B cell (primary cell): Measurements from ENCODE around the gene L3MBTL1. TPM values are rescaled to one million over a fixed set of nuclear protein-coding genes. Genes with fewer than 3 reads are reported as not detected.

Experiments used
- ATAC-seq: fragments of 200-7000 bp; cut with Tn5 transposase; one replicate; pipeline ENCODE4 v1.10.0; 2021; ENCODE audit warnings: low read depth, mild to moderate bottlenecking, moderate number of reproducible peaks, moderate library complexity
- CTCF ChIA-PET: fragments of 350-600 bp; sonication (Branson Sonifier 250); formaldehyde crosslinking; loops from one replicate; lab custom pipeline; 2021; ENCODE audit warnings: antibody characterized with exemption, inconsistent platforms; lab: Charles Lee
- POLR2A ChIA-PET: fragments of 350-600 bp; sonication (Branson Sonifier 250); formaldehyde crosslinking; loops from one replicate; lab custom pipeline; 2021; ENCODE audit warnings: antibody characterized with exemption; lab: Charles Lee
- DNase-seq: peaks from one replicate; pipeline ENCODE4 v3.0.0; 2013
- H2AFZ ChIP-seq: 2 replicates; pipeline ENCODE4 v1.6.1; 2012; ENCODE audit warnings: mild to moderate bottlenecking, low read depth, low read length; ENCODE audit not compliant: insufficient read depth, poor library complexity, severe bottlenecking
- H3K27ac ChIP-seq, 2 donors: 1 replicate in 1 of 2; 2 replicates in 1 of 2; pipeline ENCODE4 v1.5.1; 2012 to 2013; ENCODE audit warnings: low read length in 2 of 2, mild to moderate bottlenecking in 2 of 2, moderate library complexity in 1 of 2
- H3K27me3 ChIP-seq, 4 experiments: fragments of 200-600 bp in 1 of 4; sonication (generic) in 1 of 4; replicated peaks in 1 of 4; 1 replicate in 2 of 4; 2 replicates in 2 of 4; pipeline versions ENCODE4 v1.6.1 to v1.7.0; 2013 to 2016; ENCODE audit warnings: low read length in 3 of 4, mild to moderate bottlenecking in 2 of 4, mixed read lengths in 1 of 4, moderate library complexity in 1 of 4; ENCODE audit not compliant: insufficient read depth in 4 of 4, control insufficient read depth in 3 of 4; ENCODE audit errors: control extremely low read depth in 1 of 4
- H3K36me3 ChIP-seq, 2 experiments: replicated peaks in 1 of 2; 1 replicate in 1 of 2; 2 replicates in 1 of 2; pipeline versions ENCODE4 v1.6.1 to v1.7.1; 2013; ENCODE audit warnings: low read length in 1 of 2; ENCODE audit not compliant: insufficient read depth in 2 of 2, control insufficient read depth in 1 of 2; ENCODE audit errors: control extremely low read depth in 1 of 2, extremely low read depth in 1 of 2
- H3K4me1 ChIP-seq, 2 donors: fragments of 200-600 bp in 1 of 2; sonication (generic) in 1 of 2; 1 replicate in 1 of 2; 2 replicates in 1 of 2; pipeline versions ENCODE4 v1.5.1 to v1.6.1; 2013 to 2017; ENCODE audit warnings: low read length in 2 of 2; ENCODE audit not compliant: control insufficient read depth in 2 of 2, insufficient read depth in 2 of 2
- H3K4me2 ChIP-seq: replicated peaks from 2 replicates; pipeline ENCODE3; 2012; ENCODE audit warnings: mild to moderate bottlenecking, low read depth, low read length; ENCODE audit not compliant: poor library complexity, severe bottlenecking
- H3K4me3 ChIP-seq, 5 experiments: fragments of 200-600 bp in 1 of 5; sonication (generic) in 1 of 5; 1 replicate in 3 of 5; 2 replicates in 2 of 5; pipeline versions ENCODE4 v1.5.1 to v1.7.0; 2011 to 2016; ENCODE audit warnings: low read length in 4 of 5, mild to moderate bottlenecking in 4 of 5, low read depth in 2 of 5, control low read depth in 1 of 5, moderate library complexity in 1 of 5; ENCODE audit not compliant: insufficient read depth in 1 of 5; ENCODE audit errors: control extremely low read depth in 1 of 5, extremely low read depth in 1 of 5
- H3K79me2 ChIP-seq: fragments of 200-600 bp; sonication (generic); one replicate; pipeline ENCODE4 v1.6.0; 2016; ENCODE audit warnings: low read length; ENCODE audit not compliant: control insufficient read depth, insufficient read depth
- H3K9ac ChIP-seq: fragments of 200-600 bp; sonication (generic); 2 replicates; pipeline ENCODE4 v1.6.1; 2017; ENCODE audit warnings: mild to moderate bottlenecking, low read length, moderate library complexity
- H3K9me3 ChIP-seq, 3 donors: one replicate each; pipeline versions ENCODE4 v1.6.1 to v1.7.1; 2013; ENCODE audit warnings: low read length in 2 of 3; ENCODE audit not compliant: control insufficient read depth in 2 of 3, insufficient read depth in 1 of 3; ENCODE audit errors: control extremely low read depth in 1 of 3
- H4K20me1 ChIP-seq: 2 replicates; pipeline ENCODE4 v1.6.0; 2012; ENCODE audit warnings: mild to moderate bottlenecking, low read length; ENCODE audit not compliant: insufficient read depth, control insufficient read depth, poor library complexity, severe bottlenecking
- H3K27ac Mint-ChIP-seq: one replicate; pipeline ENCODE4 v1.8.0; 2021; ENCODE audit warnings: mixed read lengths
- H3K27me3 Mint-ChIP-seq: one replicate; pipeline ENCODE4 v1.8.0; 2021; ENCODE audit warnings: mixed read lengths
- H3K4me1 Mint-ChIP-seq: one replicate; pipeline ENCODE4 v1.8.0; 2021; ENCODE audit warnings: mixed read lengths
- H3K4me3 Mint-ChIP-seq: one replicate; pipeline ENCODE4 v1.8.0; 2021; ENCODE audit warnings: mixed read lengths
- H3K9me3 Mint-ChIP-seq: one replicate; pipeline ENCODE4 v1.8.0; 2022; ENCODE audit warnings: mixed read lengths; ENCODE audit not compliant: insufficient read depth
- EZH2 ChIP-seq: IDR thresholded peaks from 2 replicates; pipeline ENCODE4 v1.6.1; 2012; ENCODE audit warnings: borderline replicate concordance, low read depth, mild to moderate bottlenecking, moderate library complexity, low read length; ENCODE audit not compliant: insufficient read depth, poor library complexity, severe bottlenecking
- WGBS: methylation state at CpG from one replicate; pipeline ENCODE4 v1.1.5; 2013; ENCODE audit warnings: missing lambda C conversion rate; ENCODE audit not compliant: insufficient coverage; 5-methylcytosine and 5-hydroxymethylcytosine counted together
- intact Hi-C: fragments of 100-400 bp; cut with micrococcal nuclease; formaldehyde crosslinking; loops from one replicate; pipeline ENCODE4 v1.10.0; 2022
- polyA plus RNA-seq: library from polyadenylated mRNA; depleted of rRNA; stranded (reverse); fragments of >200 nt; gene quantifications from 2 replicates; pipeline ENCODE4 v1.2.3, GENCODE V29; 2012
- total RNA-seq, 2 donors: library from RNA; stranded (reverse); fragments of 120-200 nt in 1 of 2; gene quantifications; 1 replicate in 1 of 2; 2 replicates in 1 of 2; pipeline versions ENCODE4 v1.2.3 to v1.2.4, GENCODE V29; 2013 to 2022
- TF ChIP-seq, protein P1 (sequence below): fragments of 200-600 bp; IDR thresholded peaks from one replicate; pipeline ENCODE4 v1.8.0; 2022; ENCODE audit warnings: antibody characterized with exemption, mild to moderate bottlenecking

L3MBTL1 gene
- total and polyA plus RNA-seq, 2 donors (not counting 1 experiment from before 2014, with no cell fraction given): 15.6 to 31.4 TPM

DNA sequence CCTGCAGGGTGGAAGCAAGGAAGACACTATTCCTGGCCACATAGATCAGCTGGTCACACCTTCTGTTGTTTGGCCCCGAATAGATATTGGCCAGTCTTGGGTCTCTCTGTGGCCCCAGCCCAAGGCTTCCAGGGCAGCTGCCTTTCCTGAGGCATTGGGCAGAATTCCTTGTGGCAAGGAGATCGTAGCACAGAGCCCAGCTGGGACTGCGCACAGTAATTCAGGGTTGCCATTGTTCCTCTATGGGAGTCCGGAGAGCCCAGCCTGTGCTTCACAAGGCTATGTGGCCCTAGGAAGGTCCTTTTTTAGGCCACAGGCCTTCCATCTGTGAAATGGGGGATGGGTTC lies 58.2 kb downstream of the L3MBTL1 start:
- WGBS: 97% methylated on average over 4 of the region's 4 CpGs
- no peak overlapping the region for H3K27ac ChIP-seq
- H3K79me2 ChIP-seq: no peaks in the 10 kb centered on the region
- no peak overlapping the region for H3K27ac Mint-ChIP-seq
- no peak overlapping the region for H3K4me2 ChIP-seq
- no peaks in the 10 kb centered on the region for H3K4me1 Mint-ChIP-seq
- TF ChIP-seq EZH2: no peak
- TF ChIP-seq, protein P1, sequence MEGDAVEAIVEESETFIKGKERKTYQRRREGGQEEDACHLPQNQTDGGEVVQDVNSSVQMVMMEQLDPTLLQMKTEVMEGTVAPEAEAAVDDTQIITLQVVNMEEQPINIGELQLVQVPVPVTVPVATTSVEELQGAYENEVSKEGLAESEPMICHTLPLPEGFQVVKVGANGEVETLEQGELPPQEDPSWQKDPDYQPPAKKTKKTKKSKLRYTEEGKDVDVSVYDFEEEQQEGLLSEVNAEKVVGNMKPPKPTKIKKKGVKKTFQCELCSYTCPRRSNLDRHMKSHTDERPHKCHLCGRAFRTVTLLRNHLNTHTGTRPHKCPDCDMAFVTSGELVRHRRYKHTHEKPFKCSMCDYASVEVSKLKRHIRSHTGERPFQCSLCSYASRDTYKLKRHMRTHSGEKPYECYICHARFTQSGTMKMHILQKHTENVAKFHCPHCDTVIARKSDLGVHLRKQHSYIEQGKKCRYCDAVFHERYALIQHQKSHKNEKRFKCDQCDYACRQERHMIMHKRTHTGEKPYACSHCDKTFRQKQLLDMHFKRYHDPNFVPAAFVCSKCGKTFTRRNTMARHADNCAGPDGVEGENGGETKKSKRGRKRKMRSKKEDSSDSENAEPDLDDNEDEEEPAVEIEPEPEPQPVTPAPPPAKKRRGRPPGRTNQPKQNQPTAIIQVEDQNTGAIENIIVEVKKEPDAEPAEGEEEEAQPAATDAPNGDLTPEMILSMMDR: no peak
- H2AFZ ChIP-seq: no peak overlapping the region
- H3K4me3 Mint-ChIP-seq: no peak overlapping the region
- ATAC-seq (no peak), DNase-seq (no peak)
- POLR2A ChIA-PET: no interaction called here
- no peaks in the 10 kb centered on the region for H3K9me3 Mint-ChIP-seq
- CTCF ChIA-PET: interaction anchor here (1.4 to 1.8 kb wide), 2 partner anchors 28 to 126 kb away, joined by 4 read pairs; no protein-coding TSS in a partner anchor
- no peak overlapping the region for H3K9ac ChIP-seq
- H3K9me3 ChIP-seq: no peaks in the 10 kb centered on the region
- H4K20me1 ChIP-seq: no peaks in the 10 kb centered on the region
- no peaks in the 10 kb centered on the region for H3K27me3 Mint-ChIP-seq
- H3K27me3 ChIP-seq: no peaks in the 10 kb centered on the region
- H3K36me3 ChIP-seq: no peaks in the 10 kb centered on the region
- H3K4me1 ChIP-seq: no peaks in the 10 kb centered on the region
- no peak overlapping the region for H3K4me3 ChIP-seq
- intact Hi-C loops: no loop called here

DNA sequence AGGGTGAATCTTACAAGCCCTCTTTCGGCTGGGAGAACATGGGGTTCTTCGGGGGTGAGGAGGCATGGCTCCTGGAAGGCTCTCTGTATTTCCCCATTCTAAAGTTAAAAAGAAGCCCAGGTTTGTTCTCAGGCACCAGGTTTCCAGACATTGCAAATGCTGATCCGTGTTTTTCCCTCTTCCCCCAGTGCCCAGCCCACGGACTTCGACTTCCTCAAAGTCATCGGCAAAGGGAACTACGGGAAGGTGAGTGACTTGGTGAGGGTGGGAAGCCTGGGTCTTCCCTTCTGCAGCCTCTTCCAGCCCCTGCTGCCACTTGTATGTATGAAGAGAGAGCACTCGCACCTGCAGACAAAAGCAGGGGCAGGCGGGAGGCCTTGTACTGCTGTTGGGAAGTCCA lies 60.0 kb downstream of the L3MBTL1 start:
- no peak for DNase-seq
- Histone ChIP-seq H3K9me3 (no peaks in the 10 kb centered on the region), H3K4me1 (no peaks in the 10 kb centered on the region), H3K27me3 (no peaks in the 10 kb centered on the region), H4K20me1 (no peaks in the 10 kb centered on the region), H3K4me3 (no peak overlapping the region), H3K4me2 (no peak overlapping the region), H3K9ac (no peak overlapping the region), H3K36me3 (no peaks in the 10 kb centered on the region), H2AFZ (no peak overlapping the region), H3K79me2 (no peaks in the 10 kb centered on the region), H3K27ac (no peak overlapping the region)
- no peak for TF ChIP-seq EZH2
- TF ChIP-seq, protein P1: no peak
- ChIA-PET POLR2A (no interaction called here), CTCF (no interaction called here)
- intact Hi-C loops: no loop called here
- Mint-ChIP-seq H3K27ac (no peak overlapping the region), H3K4me3 (no peak overlapping the region), H3K9me3 (no peaks in the 10 kb centered on the region), H3K4me1 (no peaks in the 10 kb centered on the region), H3K27me3 (no peaks in the 10 kb centered on the region)
- WGBS: 100% methylated on average over 2 of the region's 9 CpGs
- ATAC-seq: no peak
